MM.1S (cell line): ENCODE measurements around the gene PCGF3.
"Not testable (repeated sequence)": the region's sequence is repeated elsewhere in the genome, so short reads cannot be mapped to it uniquely, and the experiment has no call there.

Experiments
- DNase-seq: peaks from one replicate; pipeline ENCODE4 v3.0.0-alpha.2; 2015
- H2AFZ ChIP-seq: fragments of 300-600 bp; sonication (generic); 2 replicates; pipeline ENCODE4 v1.6.0; 2016; ENCODE audit warnings: antibody characterized with exemption, low read length
- H3F3A ChIP-seq: fragments of 300-600 bp; sonication (generic); 2 replicates; pipeline ENCODE4 v1.6.1; 2016; ENCODE audit warnings: mild to moderate bottlenecking, antibody characterized with exemption, low read length, moderate library complexity, mixed read lengths; ENCODE audit not compliant: insufficient read depth
- H3K27ac ChIP-seq: fragments of 300-600 bp; sonication (generic); 2 replicates; pipeline ENCODE4 v1.5.1; 2016; ENCODE audit warnings: mild to moderate bottlenecking, low read length
- H3K27me3 ChIP-seq: fragments of 300-600 bp; sonication (generic); replicated peaks from 2 replicates; pipeline ENCODE4 v1.6.0; 2016; ENCODE audit warnings: low read length; ENCODE audit not compliant: insufficient read depth
- H3K36me3 ChIP-seq: fragments of 300-600 bp; sonication (generic); replicated peaks from 2 replicates; pipeline ENCODE4 v1.6.1; 2016; ENCODE audit warnings: mild to moderate bottlenecking, low read length, mixed read lengths; ENCODE audit not compliant: insufficient read depth
- H3K4me1 ChIP-seq: fragments of 300-600 bp; sonication (generic); 2 replicates; pipeline ENCODE4 v1.6.1; 2016; ENCODE audit warnings: low read length, mixed read lengths
- H3K4me2 ChIP-seq: fragments of 300-600 bp; sonication (generic); 2 replicates; pipeline ENCODE4 v1.6.0; 2016; ENCODE audit warnings: low read depth, low read length
- H3K4me3 ChIP-seq: fragments of 300-600 bp; sonication (generic); 2 replicates; pipeline ENCODE4 v1.5.1; 2016; ENCODE audit warnings: low read length, mixed read lengths
- H3K79me2 ChIP-seq: fragments of 300-600 bp; sonication (generic); 2 replicates; pipeline ENCODE4 v1.6.1; 2016; ENCODE audit warnings: mixed run types, low read length, mixed read lengths
- H3K9ac ChIP-seq: fragments of 300-600 bp; sonication (generic); 2 replicates; pipeline ENCODE4 v1.6.1; 2016; ENCODE audit warnings: low read length, mixed read lengths
- H3K9me2 ChIP-seq: fragments of 300-600 bp; sonication (generic); replicated peaks from 2 replicates; pipeline ENCODE4 v1.6.1; 2016; ENCODE audit warnings: mild to moderate bottlenecking, low read length, mixed read lengths; ENCODE audit not compliant: insufficient read depth
- H3K9me3 ChIP-seq: fragments of 300-600 bp; sonication (generic); replicated peaks from 2 replicates; pipeline ENCODE4 v1.6.1; 2016; ENCODE audit warnings: mild to moderate bottlenecking, low read length, mixed read lengths; ENCODE audit not compliant: insufficient read depth
- H4K20me1 ChIP-seq: fragments of 300-600 bp; sonication (generic); 2 replicates; pipeline ENCODE4 v1.6.1; 2016; ENCODE audit warnings: mild to moderate bottlenecking, low read length, moderate library complexity, mixed read lengths; ENCODE audit not compliant: insufficient read depth
- EZH2 ChIP-seq: fragments of 300-600 bp; sonication (generic); optimal IDR thresholded peaks from 2 replicates; pipeline ENCODE3; 2017; ENCODE audit warnings: low read depth, mild to moderate bottlenecking, antibody characterized with exemption, low read length, mixed read lengths
- EZH2phosphoT487 ChIP-seq: fragments of 300-600 bp; sonication (generic); IDR thresholded peaks from 2 replicates; pipeline ENCODE4 v1.6.1; 2018; ENCODE audit warnings: antibody characterized with exemption, low read length
- TF ChIP-seq, protein P1 (sequence below): fragments of 300-600 bp; sonication (generic); IDR thresholded peaks from 2 replicates; pipeline ENCODE4 v1.5.1; 2016; ENCODE audit warnings: antibody characterized with exemption, low read length, mixed read lengths

Gene PCGF3

DNA sequence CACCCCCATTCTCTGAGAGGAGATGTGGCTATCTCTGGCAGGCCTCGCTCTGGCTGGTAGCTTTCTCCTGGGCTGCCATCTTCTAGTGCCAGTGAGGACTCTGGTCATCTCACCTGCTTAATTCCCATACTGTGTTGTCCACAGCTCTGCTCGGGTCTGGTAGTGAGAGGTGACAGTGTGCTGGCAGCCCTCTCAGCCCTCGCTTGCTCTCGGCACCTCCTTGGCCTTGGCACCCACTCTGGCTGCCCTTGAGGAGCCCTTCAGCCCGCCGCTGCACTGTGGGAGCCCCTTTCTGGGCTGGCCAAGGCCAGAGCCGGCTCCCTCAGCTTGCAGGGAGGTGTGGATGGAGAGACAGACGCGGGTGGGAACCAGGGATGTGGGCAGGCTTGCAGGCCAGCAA, 67.6 kb downstream of the PCGF3 start:
- Histone ChIP-seq H3K79me2 (peaks cover 50% of the 10 kb centered on the region), H3K9me2 (no peaks in the 10 kb centered on the region), H3K36me3 (peaks cover 27% of the 10 kb centered on the region), H4K20me1 (no peaks in the 10 kb centered on the region), H3K9ac (no peak overlapping the region), H3K4me2 (no peak overlapping the region), H3K4me1 (no peaks in the 10 kb centered on the region), H2AFZ (no peak overlapping the region), H3K27me3 (no peaks in the 10 kb centered on the region), H3K27ac (no peak overlapping the region), H3F3A (no peaks in the 10 kb centered on the region), H3K4me3 (no peak overlapping the region), H3K9me3 (no peaks in the 10 kb centered on the region)
- TF ChIP-seq EZH2 = no peak
- TF ChIP-seq, protein P1, sequence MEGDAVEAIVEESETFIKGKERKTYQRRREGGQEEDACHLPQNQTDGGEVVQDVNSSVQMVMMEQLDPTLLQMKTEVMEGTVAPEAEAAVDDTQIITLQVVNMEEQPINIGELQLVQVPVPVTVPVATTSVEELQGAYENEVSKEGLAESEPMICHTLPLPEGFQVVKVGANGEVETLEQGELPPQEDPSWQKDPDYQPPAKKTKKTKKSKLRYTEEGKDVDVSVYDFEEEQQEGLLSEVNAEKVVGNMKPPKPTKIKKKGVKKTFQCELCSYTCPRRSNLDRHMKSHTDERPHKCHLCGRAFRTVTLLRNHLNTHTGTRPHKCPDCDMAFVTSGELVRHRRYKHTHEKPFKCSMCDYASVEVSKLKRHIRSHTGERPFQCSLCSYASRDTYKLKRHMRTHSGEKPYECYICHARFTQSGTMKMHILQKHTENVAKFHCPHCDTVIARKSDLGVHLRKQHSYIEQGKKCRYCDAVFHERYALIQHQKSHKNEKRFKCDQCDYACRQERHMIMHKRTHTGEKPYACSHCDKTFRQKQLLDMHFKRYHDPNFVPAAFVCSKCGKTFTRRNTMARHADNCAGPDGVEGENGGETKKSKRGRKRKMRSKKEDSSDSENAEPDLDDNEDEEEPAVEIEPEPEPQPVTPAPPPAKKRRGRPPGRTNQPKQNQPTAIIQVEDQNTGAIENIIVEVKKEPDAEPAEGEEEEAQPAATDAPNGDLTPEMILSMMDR = no peak
- TF ChIP-seq EZH2phosphoT487 = no peak
- DNase-seq = no peak

DNA sequence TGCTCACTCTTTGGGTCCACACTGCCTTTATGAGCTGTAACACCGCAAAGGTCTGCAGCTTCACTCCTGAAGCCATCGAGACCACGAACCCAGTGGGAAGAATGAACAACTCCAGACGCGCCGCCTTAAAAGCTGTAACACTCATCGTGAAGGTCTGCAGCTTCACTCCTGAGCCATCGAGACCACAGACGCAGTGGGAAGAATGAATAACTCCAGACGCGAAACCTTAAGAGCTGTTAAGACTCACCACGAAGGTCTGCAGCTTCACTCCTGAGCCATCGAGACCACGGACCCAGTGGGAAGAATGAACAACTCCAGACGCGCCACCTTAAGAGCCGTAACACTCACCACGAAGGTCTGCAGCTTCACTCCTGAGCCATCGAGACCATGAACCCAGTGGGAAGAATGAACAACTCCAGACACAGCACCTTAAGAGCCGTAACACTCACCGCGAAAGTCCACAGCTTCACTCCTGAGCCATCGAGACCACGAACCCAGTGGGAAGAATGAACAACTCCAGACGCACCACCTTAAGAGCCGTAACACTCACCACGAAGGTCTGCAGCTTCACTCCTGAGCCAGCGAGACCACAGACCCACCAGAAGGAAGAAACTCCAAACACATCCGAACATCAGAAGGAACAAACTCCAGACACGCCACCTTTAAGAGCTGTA, 68.9 kb downstream of the PCGF3 start:
- not testable (repeated sequence) for H4K20me1 ChIP-seq, H3K4me3 ChIP-seq, H3K4me2 ChIP-seq, H3K4me1 ChIP-seq, H3K27me3 ChIP-seq, H3K9me3 ChIP-seq, H2AFZ ChIP-seq, H3K27ac ChIP-seq, H3F3A ChIP-seq, DNase-seq, H3K9me2 ChIP-seq, H3K9ac ChIP-seq
- peaks cover 27% of the 10 kb centered on the region for H3K36me3 ChIP-seq
- peaks cover 57% of the 10 kb centered on the region for H3K79me2 ChIP-seq

DNA sequence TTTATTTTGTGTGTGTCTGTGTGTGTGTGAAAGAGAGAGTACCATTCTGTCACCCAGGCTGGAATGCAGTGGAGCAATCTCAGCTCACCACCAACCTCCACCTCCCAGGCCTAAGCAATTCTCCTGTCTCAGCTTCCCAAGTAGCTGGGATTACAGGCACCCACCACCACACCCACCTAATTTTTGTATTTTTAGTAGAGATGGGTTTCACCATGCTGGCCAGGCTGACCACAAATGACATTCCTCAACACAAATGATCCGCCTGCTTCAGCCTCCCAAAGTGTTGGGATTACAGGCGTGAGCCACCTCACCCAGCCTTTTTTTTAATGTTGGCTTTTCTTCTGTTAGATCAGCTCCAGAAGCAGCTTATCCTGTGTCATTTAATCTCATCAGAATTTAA, 69.9 kb downstream of the PCGF3 start:
- not testable (repeated sequence) for H2AFZ ChIP-seq, H3K4me2 ChIP-seq, H3F3A ChIP-seq, H3K9me3 ChIP-seq, H3K4me1 ChIP-seq, H3K4me3 ChIP-seq, H4K20me1 ChIP-seq, H3K9ac ChIP-seq, H3K9me2 ChIP-seq, H3K27me3 ChIP-seq, H3K27ac ChIP-seq, DNase-seq
- Histone ChIP-seq H3K36me3 (peaks cover 27% of the 10 kb centered on the region), H3K79me2 (peaks cover 59% of the 10 kb centered on the region)

DNA sequence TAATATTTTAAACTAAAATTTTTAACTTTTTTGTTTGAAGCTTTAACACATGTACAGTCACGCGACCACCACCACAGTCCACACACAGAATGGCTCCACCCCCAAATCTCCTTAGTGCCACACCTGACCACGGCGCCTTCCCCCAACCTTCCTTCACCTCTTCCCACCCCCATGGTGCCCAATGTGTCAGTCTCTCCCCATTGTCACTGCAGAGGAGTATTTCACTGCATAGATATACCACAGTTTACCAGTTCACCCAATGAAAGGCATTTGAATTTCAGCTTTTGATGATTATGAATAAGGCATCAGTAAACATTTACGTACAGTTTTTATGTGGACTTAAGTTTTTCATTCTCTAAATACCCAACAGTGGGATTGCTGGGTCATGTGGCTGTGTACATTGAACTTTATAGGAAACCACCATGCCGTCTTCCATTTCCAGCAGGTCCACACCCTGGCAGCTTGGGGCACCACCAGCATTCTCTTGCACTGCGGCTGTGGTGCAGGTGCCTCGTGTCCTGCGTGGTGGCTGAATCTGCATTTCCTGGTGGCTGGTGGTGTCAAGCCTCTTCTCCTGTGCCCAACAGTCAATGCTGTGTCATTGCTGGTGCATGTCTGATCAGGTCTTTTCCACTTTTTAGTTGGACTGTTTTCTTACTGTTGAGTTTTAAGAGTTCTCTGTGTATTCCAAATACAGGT, 71.3 kb downstream of the PCGF3 start:
- Histone ChIP-seq H3K36me3 (peaks cover 27% of the 10 kb centered on the region), H3K4me2 (no peak overlapping the region), H3K9ac (no peak overlapping the region), H3K9me3 (no peaks in the 10 kb centered on the region; the same call in 1 of the 2 replicates), H4K20me1 (no peaks in the 10 kb centered on the region), H3K4me1 (no peaks in the 10 kb centered on the region), H3K79me2 (peaks cover 69% of the 10 kb centered on the region), H3K27me3 (no peaks in the 10 kb centered on the region), H3K27ac (no peak overlapping the region), H2AFZ (no peak overlapping the region), H3K9me2 (no peaks in the 10 kb centered on the region), H3K4me3 (no peak overlapping the region), H3F3A (no peaks in the 10 kb centered on the region)
- TF ChIP-seq, protein P1 = no peak
- no peak for TF ChIP-seq EZH2
- no peak for TF ChIP-seq EZH2phosphoT487
- no peak for DNase-seq
